Common myeloid progenitor, CD34-positive (primary cell): ENCODE results near the gene ASMTL.

Source experiments
- CTCF ChIA-PET: fragments of 350-600 bp; sonication (Branson Sonifier 250); formaldehyde crosslinking; loops from one replicate; lab custom pipeline; 2021; ENCODE audit warnings: antibody characterized with exemption; lab: Charles Lee
- POLR2A ChIA-PET: fragments of 350-600 bp; sonication (Branson Sonifier 250); formaldehyde crosslinking; loops from one replicate; lab custom pipeline; 2021; ENCODE audit warnings: antibody characterized with exemption; lab: Charles Lee
- DNase-seq, 3 donors: peaks; one replicate each; pipeline versions ENCODE4 v3.0.0 to v3.0.0-alpha.2; 2013
- H3K27ac ChIP-seq, 2 experiments: 1 replicate in 1 of 2; 2 replicates in 1 of 2; pipeline ENCODE4 v1.7.0; 2013; ENCODE audit warnings: inconsistent platforms in 2 of 2, low read length in 2 of 2, mild to moderate bottlenecking in 2 of 2, low read depth in 1 of 2, moderate library complexity in 1 of 2; ENCODE audit not compliant: severe bottlenecking in 2 of 2, insufficient read depth in 1 of 2, poor library complexity in 1 of 2
- H3K27me3 ChIP-seq, 5 experiments: replicated peaks in 2 of 5; 1 replicate in 3 of 5; 2 replicates in 2 of 5; pipeline versions ENCODE4 v1.6.1 to v1.7.0; 2013; ENCODE audit warnings: low read length in 4 of 5, mild to moderate bottlenecking in 2 of 5, moderate library complexity in 2 of 5, inconsistent platforms in 1 of 5; ENCODE audit not compliant: insufficient read depth in 5 of 5, control insufficient read depth in 4 of 5
- H3K36me3 ChIP-seq, 4 experiments: 1 replicate in 2 of 4; 2 replicates in 2 of 4; pipeline versions ENCODE4 v1.6.1 to v1.7.0; 2013; ENCODE audit warnings: low read length in 3 of 4, control low read depth in 1 of 4, mild to moderate bottlenecking in 1 of 4; ENCODE audit not compliant: control insufficient read depth in 4 of 4, insufficient read depth in 4 of 4
- H3K4me1 ChIP-seq, 4 experiments: 1 replicate in 3 of 4; 2 replicates in 1 of 4; pipeline versions ENCODE4 v1.6.1 to v1.7.1; 2013; ENCODE audit warnings: low read length in 3 of 4, mild to moderate bottlenecking in 3 of 4, control low read depth in 1 of 4, inconsistent platforms in 1 of 4, moderate library complexity in 1 of 4; ENCODE audit not compliant: control insufficient read depth in 4 of 4, insufficient read depth in 4 of 4; ENCODE audit errors: control extremely low read depth in 1 of 4
- H3K4me3 ChIP-seq, 7 experiments: 1 replicate in 4 of 7; 2 replicates in 3 of 7; pipeline versions ENCODE4 v1.5.1 to v1.7.0; 2013; ENCODE audit warnings: mild to moderate bottlenecking in 7 of 7, low read length in 6 of 7, moderate library complexity in 6 of 7, inconsistent platforms in 2 of 7, low read depth in 2 of 7, control low read depth in 1 of 7; ENCODE audit not compliant: insufficient read depth in 4 of 7, control insufficient read depth in 1 of 7; ENCODE audit errors: extremely low read depth in 1 of 7
- H3K9me3 ChIP-seq, 5 experiments: 1 replicate in 4 of 5; 2 replicates in 1 of 5; pipeline versions ENCODE4 v1.6.1 to v1.7.1; 2013; ENCODE audit warnings: low read length in 4 of 5, mild to moderate bottlenecking in 2 of 5, inconsistent platforms in 1 of 5, low read depth in 1 of 5, moderate library complexity in 1 of 5; ENCODE audit not compliant: control insufficient read depth in 4 of 5, insufficient read depth in 2 of 5; ENCODE audit errors: control extremely low read depth in 1 of 5
- WGBS: methylation state at CpG from one replicate; pipeline ENCODE4 v1.1.5; 2013; ENCODE audit not compliant: insufficient coverage; 5-methylcytosine and 5-hydroxymethylcytosine counted together

ASMTL gene

DNA sequence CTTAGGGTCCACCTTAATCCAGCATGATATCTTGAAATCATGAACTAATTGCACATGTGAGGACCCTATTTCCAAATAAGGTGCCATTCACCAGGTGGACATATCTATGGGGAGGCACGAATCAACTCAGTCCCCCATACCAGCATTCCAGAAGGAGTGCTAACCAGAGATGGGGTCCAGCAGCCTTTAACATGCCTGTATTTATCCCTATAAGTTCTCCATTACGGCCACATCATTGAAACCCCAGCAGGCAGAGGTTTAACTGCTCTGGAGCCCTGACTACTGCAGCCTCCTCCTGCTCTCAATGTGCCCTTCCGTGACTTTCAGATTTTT is 3.2 kb upstream of the ASMTL start:
- no peaks in the 10 kb centered on the region for H3K27me3 ChIP-seq
- no peak overlapping the region for H3K4me3 ChIP-seq
- H3K9me3 ChIP-seq, result no peaks in the 10 kb centered on the region
- H3K4me1 ChIP-seq, result peaks cover 2 to 20% (median 18%) of the 10 kb centered on the region in 4 experiments
- no peak for DNase-seq
- no peak overlapping the region for H3K27ac ChIP-seq
- ChIA-PET CTCF (no interaction called here), POLR2A (no interaction called here)
- 100% methylated on average over 3 of the region's 3 CpGs for WGBS
- H3K36me3 ChIP-seq, result no peaks in the 10 kb centered on the region

DNA sequence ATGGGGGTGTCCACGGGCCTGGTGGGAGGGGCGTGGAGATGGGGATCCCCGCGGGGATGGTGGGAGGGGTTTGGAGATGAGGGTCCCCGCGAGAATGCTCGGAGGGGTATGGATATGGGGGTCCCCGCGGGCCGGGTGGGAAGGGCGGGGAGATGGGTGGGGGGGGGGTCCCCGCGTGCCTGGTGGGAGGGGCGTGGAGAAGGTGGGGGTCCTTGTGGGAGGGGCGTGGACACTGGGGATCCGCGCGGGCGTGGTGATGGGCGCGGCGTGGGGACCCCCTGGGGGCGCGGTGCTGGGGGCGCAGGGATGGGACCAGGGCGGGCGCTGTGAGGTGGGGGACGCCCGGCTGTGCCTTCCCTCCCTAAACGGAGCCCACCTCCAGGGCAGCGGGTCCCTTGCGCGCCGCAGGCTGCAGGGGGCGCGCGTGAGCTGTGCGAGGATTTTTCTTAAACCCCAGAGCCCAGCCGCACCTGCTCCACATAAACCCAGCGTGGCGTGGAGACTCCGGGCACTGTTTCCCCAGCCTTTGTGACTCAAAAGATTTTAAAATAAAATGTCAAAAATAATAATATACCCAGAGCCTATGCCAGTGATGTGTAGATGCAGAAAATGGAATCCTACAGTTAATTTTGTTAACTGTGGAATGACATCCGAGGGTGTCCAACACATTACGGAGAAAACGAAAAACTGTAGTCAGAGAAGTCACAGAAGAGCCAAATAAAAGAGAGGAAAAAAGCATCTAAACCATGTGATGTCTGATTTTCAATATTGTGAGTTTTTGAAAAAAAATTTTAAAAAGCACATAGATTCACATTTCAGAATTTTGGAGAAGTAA is 1.5 kb upstream of the ASMTL start:
- CTCF ChIA-PET, result no interaction called here
- peaks cover 2 to 23% (median 19%) of the 10 kb centered on the region in 4 experiments for H3K4me1 ChIP-seq
- H3K36me3 ChIP-seq, result peaks cover 0 to 3% (median 1%) of the 10 kb centered on the region in 4 experiments
- H3K9me3 ChIP-seq, result peaks cover 0 to 2% (median 0%) of the 10 kb centered on the region in 5 experiments
- no peak overlapping the region for H3K27ac ChIP-seq
- H3K27me3 ChIP-seq, result no peaks in the 10 kb centered on the region
- peak overlapping the region in 5 of 7 experiments; percentile 19 to 70 (median 44) for H3K4me3 ChIP-seq
- POLR2A ChIA-PET, result no interaction called here
- peak; percentile 83 to 92 (median 90) for DNase-seq
- 7% methylated on average over 21 of the region's 45 CpGs for WGBS

DNA sequence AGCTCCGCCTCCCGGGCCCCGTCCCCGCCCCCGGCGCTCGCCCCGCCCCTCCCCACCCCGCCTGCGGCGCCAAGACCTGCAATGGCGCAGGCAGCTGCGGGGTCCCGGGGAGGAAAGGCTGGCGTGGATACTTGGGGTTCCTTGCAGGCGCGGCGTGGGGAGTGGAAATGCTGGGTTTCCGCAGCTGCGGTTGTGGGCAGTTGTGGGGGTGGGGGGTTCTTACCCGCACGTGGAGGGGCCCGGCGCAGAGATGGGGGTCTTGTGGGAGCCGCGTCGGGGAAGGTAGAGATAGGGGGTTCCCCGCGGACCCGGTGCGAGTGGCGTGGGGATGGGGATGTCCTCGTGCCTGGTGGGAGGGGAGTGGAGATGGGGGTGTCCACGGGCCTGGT is 680 bp upstream of the ASMTL start:
- no peak overlapping the region for H3K27ac ChIP-seq
- H3K9me3 ChIP-seq, result peaks cover 0 to 9% (median 0%) of the 10 kb centered on the region in 5 experiments
- ChIA-PET CTCF (no interaction called here), POLR2A (no interaction called here)
- peaks cover 2 to 23% (median 19%) of the 10 kb centered on the region in 4 experiments for H3K4me1 ChIP-seq
- WGBS, result 1% methylated on average over 10 of the region's 34 CpGs
- peaks cover 0 to 11% (median 2%) of the 10 kb centered on the region in 4 experiments for H3K36me3 ChIP-seq
- peak overlapping the region; percentile 25 to 85 (median 66) for H3K4me3 ChIP-seq
- peak; percentile 88 to 95 (median 94) for DNase-seq
- no peaks in the 10 kb centered on the region for H3K27me3 ChIP-seq

DNA sequence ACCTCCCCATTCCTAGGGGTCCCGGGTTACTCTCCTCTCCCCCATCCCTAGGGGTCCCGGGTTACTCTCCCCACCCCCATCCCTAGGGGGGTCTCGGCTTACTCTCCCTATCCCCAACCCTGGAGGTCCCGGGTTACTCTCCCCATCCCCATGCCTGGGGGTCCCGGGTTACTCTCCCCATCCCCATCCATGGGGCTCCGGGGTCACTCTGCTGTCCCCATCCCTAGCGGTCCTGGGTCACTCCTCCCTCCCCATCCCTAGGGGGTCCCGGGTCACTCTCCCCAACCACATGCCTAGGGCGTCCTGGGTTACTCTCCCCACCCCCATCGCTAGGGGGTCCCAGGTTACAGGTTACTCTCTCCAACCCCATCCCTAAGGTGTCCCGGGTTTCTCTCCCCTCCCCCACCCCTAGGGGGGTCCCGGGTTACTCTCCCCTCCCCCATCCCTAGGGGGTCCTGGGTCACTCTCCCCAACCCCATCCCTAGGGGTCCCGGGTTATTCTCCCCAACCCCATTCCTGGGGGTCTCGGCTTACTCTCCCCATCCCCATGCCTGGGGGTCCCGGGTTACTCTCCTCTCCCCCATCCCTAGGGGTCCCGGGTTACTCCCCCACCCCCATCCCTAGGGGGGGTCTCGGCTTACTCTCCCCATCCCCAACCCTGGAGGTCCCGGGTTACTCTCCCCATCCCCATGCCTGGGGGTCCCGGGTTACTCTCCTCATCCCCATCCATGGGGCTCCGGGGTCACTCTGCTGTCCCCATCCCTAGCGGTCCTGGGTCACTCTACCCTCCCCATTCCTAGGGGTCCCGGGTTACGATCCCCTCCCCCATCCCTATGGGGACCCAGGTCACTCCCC is 821 bp downstream of the ASMTL start:
- no peak for DNase-seq
- POLR2A ChIA-PET, result no interaction called here

DNA sequence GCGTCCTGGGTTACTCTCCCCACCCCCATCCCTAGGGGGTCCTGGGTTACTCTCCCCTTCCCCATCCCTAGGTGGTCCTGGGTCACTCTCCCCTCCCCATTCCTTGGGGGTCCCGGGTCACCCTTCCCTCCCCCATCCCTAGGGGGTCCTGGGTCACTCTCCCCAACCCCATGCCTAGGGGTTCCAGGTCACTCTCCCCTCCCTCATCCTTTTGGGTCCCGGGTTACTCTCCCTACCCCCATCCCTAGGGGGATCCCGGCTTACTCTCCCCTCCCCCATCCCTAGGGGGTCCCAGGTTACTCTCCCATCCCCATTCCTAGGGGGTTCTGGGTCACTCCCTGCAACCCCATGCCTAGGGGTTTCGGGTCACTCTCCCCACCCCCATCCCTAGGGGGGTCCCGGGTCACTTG is 1.5 kb downstream of the ASMTL start:
- POLR2A ChIA-PET, result no interaction called here
- Histone ChIP-seq H3K9me3 (peaks cover 0 to 10% (median 3%) of the 10 kb centered on the region in 5 experiments), H3K27ac (no peak overlapping the region), H3K36me3 (peaks cover 0 to 14% (median 2%) of the 10 kb centered on the region in 4 experiments), H3K4me1 (peaks cover 2 to 23% (median 19%) of the 10 kb centered on the region in 4 experiments), H3K4me3 (peak overlapping the region in 3 of 7 experiments; percentile 19 to 95 (median 89)), H3K27me3 (no peaks in the 10 kb centered on the region)
- 93% methylated on average over 5 of the region's 6 CpGs for WGBS
- CTCF ChIA-PET, result no interaction called here
- DNase-seq, result no peak

More for the DNA sequence above, 821 bp downstream of the ASMTL start:
- Histone ChIP-seq H3K36me3 (peaks cover 0 to 14% (median 2%) of the 10 kb centered on the region in 4 experiments), H3K9me3 (peaks cover 0 to 10% (median 3%) of the 10 kb centered on the region in 5 experiments), H3K4me1 (peaks cover 2 to 23% (median 19%) of the 10 kb centered on the region in 4 experiments), H3K27me3 (no peaks in the 10 kb centered on the region), H3K27ac (peak overlapping the region; percentile 72 to 79), H3K4me3 (peak overlapping the region; percentile 79 to 95 (median 86))
- CTCF ChIA-PET, result no interaction called here
- 26% methylated on average over 16 of the region's 23 CpGs for WGBS

DNA sequence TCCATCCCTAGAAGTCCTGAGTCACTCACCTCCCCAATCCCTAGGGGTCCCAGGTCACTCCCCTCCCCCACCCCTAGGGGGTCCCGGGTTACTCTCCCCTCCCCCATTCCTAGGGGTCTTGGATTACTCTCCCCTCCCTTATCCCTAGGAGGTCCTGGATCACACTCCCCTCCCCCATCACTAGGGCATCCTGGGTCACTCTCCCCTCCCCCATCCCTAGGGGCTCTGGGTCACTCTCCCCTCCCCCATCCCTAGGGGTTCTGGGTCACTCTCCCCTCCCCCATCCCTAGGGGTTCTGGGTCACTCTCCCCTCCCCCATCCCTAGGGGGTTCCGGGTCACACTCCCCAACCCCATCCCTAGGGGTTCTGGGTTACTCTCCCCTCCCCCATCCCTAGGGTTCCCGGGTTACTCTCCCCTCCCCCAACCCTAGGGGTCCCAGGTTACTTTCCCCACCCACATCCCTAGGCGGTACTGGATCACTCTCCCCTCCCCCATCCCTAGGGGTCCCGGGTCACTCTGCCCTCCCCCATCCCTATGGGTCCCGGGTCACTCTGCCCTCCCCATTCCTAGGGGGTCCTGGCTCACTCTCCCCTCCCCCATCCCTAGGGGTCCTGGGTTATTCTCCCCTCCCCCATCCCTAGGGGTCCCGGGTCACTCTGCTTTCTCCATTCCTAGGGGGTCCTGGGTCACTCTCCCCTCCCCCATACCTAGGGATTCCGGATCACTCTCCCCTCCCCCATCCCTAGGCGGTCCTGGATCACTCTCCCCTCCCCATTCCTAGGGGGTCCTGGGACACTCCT is 2.1 kb downstream of the ASMTL start:
- CTCF ChIA-PET, result no interaction called here
- H3K4me1 ChIP-seq, result peaks cover 2 to 23% (median 19%) of the 10 kb centered on the region in 4 experiments
- H3K36me3 ChIP-seq, result peaks cover 0 to 14% (median 4%) of the 10 kb centered on the region in 4 experiments
- POLR2A ChIA-PET, result no interaction called here
- H3K9me3 ChIP-seq, result peaks cover 0 to 10% (median 5%) of the 10 kb centered on the region in 5 experiments
- no peak overlapping the region for H3K27ac ChIP-seq
- no peak overlapping the region for H3K4me3 ChIP-seq
- H3K27me3 ChIP-seq, result no peaks in the 10 kb centered on the region
- WGBS, result 100% methylated on average over 2 of the region's 9 CpGs
- DNase-seq, result no peak
